Caco-2 (cell line): ENCODE results near the gene SORBS2. TPM values are rescaled to one million over a fixed set of nuclear protein-coding genes. Genes with fewer than 3 reads are reported as not detected.

Source experiments
- BruUV-seq: library from RNA; stranded (reverse); fragments of 400-500 nt; replicated peaks from 2 replicates; lab custom pipeline; 2021; lab: Mats Ljungman, UMichigan
- CTCF ChIA-PET: fragments of 300-600 bp; sonication (Branson Sonifier 250); formaldehyde crosslinking; loops from one replicate; lab custom pipeline; 2022; ENCODE audit warnings: antibody characterized with exemption; lab: Charles Lee
- POLR2A ChIA-PET: fragments of 300-600 bp; sonication (Branson Sonifier 250); formaldehyde crosslinking; loops from one replicate; lab custom pipeline; 2022; ENCODE audit warnings: antibody characterized with exemption; lab: Charles Lee
- DNase-seq, 2 experiments: peaks; one replicate each; pipeline versions ENCODE4 v3.0.0 to v3.0.0-alpha.2; 2020 to 2022
- H3K27me3 ChIP-seq: replicated peaks from 2 replicates; pipeline ENCODE4 v1.6.0; 2011; ENCODE audit warnings: low read length; ENCODE audit not compliant: control insufficient read depth, insufficient read depth
- H3K36me3 ChIP-seq: 2 replicates; pipeline ENCODE4 v1.5.1; 2011; ENCODE audit warnings: low read length; ENCODE audit not compliant: control insufficient read depth, insufficient read depth
- H3K4me1 ChIP-seq: fragments of 250-450 bp; sonication (Bioruptor Pico); 2 replicates; pipeline ENCODE4 v1.5.1; 2020; ENCODE audit warnings: mild to moderate bottlenecking
- H3K4me3 ChIP-seq: 2 replicates; pipeline ENCODE4 v1.5.1; 2011; ENCODE audit warnings: low read depth, mild to moderate bottlenecking, control low read depth, low read length
- H3K9me3 ChIP-seq: fragments of 250-450 bp; sonication (Bioruptor Pico); 2 replicates; pipeline ENCODE4 v1.5.1; 2020; ENCODE audit warnings: mild to moderate bottlenecking, moderate library complexity
- H3K27ac Mint-ChIP-seq: one replicate; pipeline ENCODE4 v1.8.0; 2022; ENCODE audit warnings: mixed read lengths; ENCODE audit not compliant: unreplicated experiment
- H3K27me3 Mint-ChIP-seq: one replicate; pipeline ENCODE4 v1.8.0; 2022; ENCODE audit warnings: mixed read lengths; ENCODE audit not compliant: insufficient read depth, unreplicated experiment
- H3K36me3 Mint-ChIP-seq: one replicate; pipeline ENCODE4 v1.8.0; 2022; ENCODE audit warnings: mild to moderate bottlenecking, mixed read lengths; ENCODE audit not compliant: insufficient read depth, unreplicated experiment
- H3K4me1 Mint-ChIP-seq: one replicate; pipeline ENCODE4 v1.8.0; 2022; ENCODE audit warnings: low read depth, mixed read lengths; ENCODE audit not compliant: unreplicated experiment
- H3K4me3 Mint-ChIP-seq: one replicate; pipeline ENCODE4 v1.8.0; 2022; ENCODE audit warnings: mild to moderate bottlenecking, moderate library complexity, mixed read lengths; ENCODE audit not compliant: unreplicated experiment
- H3K9me3 Mint-ChIP-seq: one replicate; pipeline ENCODE4 v1.8.0; 2022; ENCODE audit warnings: mixed read lengths; ENCODE audit not compliant: unreplicated experiment
- CTCF ChIP-seq, 2 experiments: fragments of 200-600 bp in 1 of 2; IDR thresholded peaks; 1 replicate in 1 of 2; 2 replicates in 1 of 2; pipeline versions ENCODE4 v1.5.1 to v1.8.0; 2011 to 2022; ENCODE audit warnings: antibody characterized with exemption in 1 of 2, control low read depth in 1 of 2, inconsistent platforms in 1 of 2, low read depth in 1 of 2, low read length in 1 of 2, mild to moderate bottlenecking in 1 of 2, moderate library complexity in 1 of 2; ENCODE audit not compliant: insufficient read depth in 1 of 2, severe bottlenecking in 1 of 2, unreplicated experiment in 1 of 2
- intact Hi-C: fragments of 100-400 bp; cut with micrococcal nuclease; formaldehyde crosslinking; loops from one replicate; pipeline ENCODE4 v1.10.0; 2022; ENCODE audit not compliant: unreplicated experiment
- total RNA-seq: library from RNA; stranded (reverse); gene quantifications from 2 replicates; pipeline ENCODE4 v1.2.3, GENCODE V29; 2022

Gene SORBS2
- total RNA-seq, 1 experiment from 2014 or later = 47.7 TPM

GRCh38 chr4:185589067-185589836 lies 222.7 kb downstream of the SORBS2 start:
- intact Hi-C loops = no loop called here
- TF ChIP-seq CTCF (IDR thresholded peaks at IDR 0.05; ENCODE audit: insufficient read depth in 1 of 2, low read depth in 1 of 2, low read length in 1 of 2, severe bottlenecking in 1 of 2, unreplicated experiment in 1 of 2) = no peak
- no peak for DNase-seq
- BruUV-seq = no TSS peak
- H3K4me1 ChIP-seq = no peaks in the 10 kb centered on the region
- H3K36me3 Mint-ChIP-seq = no peaks in the 10 kb centered on the region
- H3K27ac Mint-ChIP-seq = no peak overlapping the region
- no peak overlapping the region for H3K4me3 ChIP-seq
- no peaks in the 10 kb centered on the region for H3K9me3 Mint-ChIP-seq
- CTCF ChIA-PET = no interaction called here
- H3K27me3 Mint-ChIP-seq = no peaks in the 10 kb centered on the region
- POLR2A ChIA-PET = no interaction called here
- no peaks in the 10 kb centered on the region for H3K27me3 ChIP-seq
- no peaks in the 10 kb centered on the region for H3K4me1 Mint-ChIP-seq
- H3K36me3 ChIP-seq = no peaks in the 10 kb centered on the region
- no peaks in the 10 kb centered on the region for H3K9me3 ChIP-seq
- no peak overlapping the region for H3K4me3 Mint-ChIP-seq

- no peak for TF ChIP-seq CTCF (IDR thresholded peaks at IDR 0.05; ENCODE audit: insufficient read depth in 1 of 2, low read depth in 1 of 2, low read length in 1 of 2, severe bottlenecking in 1 of 2, unreplicated experiment in 1 of 2)
- Histone ChIP-seq H3K9me3 (no peaks in the 10 kb centered on the region), H3K27me3 (no peaks in the 10 kb centered on the region), H3K36me3 (no peaks in the 10 kb centered on the region), H3K4me1 (no peaks in the 10 kb centered on the region), H3K4me3 (no peak overlapping the region)
- Mint-ChIP-seq H3K36me3 (no peaks in the 10 kb centered on the region), H3K9me3 (no peaks in the 10 kb centered on the region), H3K27me3 (no peaks in the 10 kb centered on the region), H3K4me3 (no peak overlapping the region), H3K27ac (no peak overlapping the region), H3K4me1 (no peaks in the 10 kb centered on the region)
- ChIA-PET POLR2A (no interaction called here), CTCF (no interaction called here)
- no peak for DNase-seq
- BruUV-seq = no TSS peak
- intact Hi-C loops = no loop called here
These were observed 224.4 kb downstream of the SORBS2 start for GRCh38 chr4:185587427-185588161.

- no peaks in the 10 kb centered on the region for H3K4me1 Mint-ChIP-seq
- DNase-seq = no peak
- no TSS peak for BruUV-seq
- no peak overlapping the region for H3K27ac Mint-ChIP-seq
- H3K27me3 Mint-ChIP-seq = no peaks in the 10 kb centered on the region
- H3K36me3 Mint-ChIP-seq = no peaks in the 10 kb centered on the region
- no peak overlapping the region for H3K4me3 Mint-ChIP-seq
- Histone ChIP-seq H3K36me3 (no peaks in the 10 kb centered on the region), H3K4me1 (no peaks in the 10 kb centered on the region), H3K9me3 (no peaks in the 10 kb centered on the region), H3K4me3 (no peak overlapping the region), H3K27me3 (no peaks in the 10 kb centered on the region)
- ChIA-PET POLR2A (no interaction called here), CTCF (no interaction called here)
- intact Hi-C loops = no loop called here
- no peaks in the 10 kb centered on the region for H3K9me3 Mint-ChIP-seq
- no peak for TF ChIP-seq CTCF (IDR thresholded peaks at IDR 0.05; ENCODE audit: insufficient read depth in 1 of 2, low read depth in 1 of 2, low read length in 1 of 2, severe bottlenecking in 1 of 2, unreplicated experiment in 1 of 2)
These were observed 225.0 kb downstream of the SORBS2 start for GRCh38 chr4:185587030-185587426.
